ENCODE results near the gene CDH4. TPM values are rescaled to one million over a fixed set of nuclear protein-coding genes. Genes with fewer than 3 reads are reported as not detected.

CDH4 gene
- total RNA-seq, 1 experiment from 2014 or later: not detected

DNA sequence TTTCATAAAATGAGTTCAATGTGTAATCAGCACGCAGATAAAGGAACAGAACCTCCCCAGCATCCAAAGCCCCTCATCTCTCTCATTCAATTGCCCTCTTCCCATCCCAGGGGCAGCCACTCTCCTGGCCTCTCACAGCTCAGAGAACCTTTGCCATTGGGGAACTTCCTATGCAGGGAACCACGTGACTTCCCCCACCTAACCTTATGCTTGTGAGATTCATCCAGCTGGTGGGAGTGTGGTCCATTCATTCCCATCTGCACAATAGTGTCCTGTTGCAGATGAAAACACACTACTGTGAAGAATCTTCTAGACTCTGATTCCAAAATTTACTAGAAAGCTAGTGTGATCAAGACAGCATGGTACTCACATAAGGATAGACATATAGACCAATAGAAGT lies 299.3 kb downstream of the CDH4 start:
- peaks cover 2% of the 10 kb centered on the region; the same call in 1 of the 2 replicates for H3K27me3 ChIP-seq (ENCODE audit: control insufficient read depth, insufficient read depth, low read length)

DNA sequence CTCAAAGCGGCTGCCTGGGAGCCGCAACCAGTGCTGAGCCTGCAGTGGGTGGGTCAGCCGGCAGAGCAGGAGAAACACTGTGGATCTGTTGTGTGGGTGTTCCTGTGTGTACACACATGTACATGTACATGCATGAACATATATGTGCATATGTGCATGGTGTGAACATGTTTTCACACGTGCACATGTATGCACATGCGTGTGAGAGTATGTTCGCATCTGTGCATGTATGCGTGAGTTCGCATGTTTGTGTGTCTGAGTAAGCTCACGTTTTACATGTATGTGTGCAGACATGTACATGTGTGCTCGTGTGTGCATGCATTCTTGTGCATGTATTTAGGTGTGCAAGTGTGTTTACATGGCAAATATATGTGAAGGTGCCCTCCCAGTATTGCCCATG lies 302.6 kb downstream of the CDH4 start:
- ChIA-PET CTCF (no interaction called here), POLR2A (no interaction called here)
- in situ Hi-C loops (cut with HindIII; ENCODE audit: low pct_unique_long_range_greater_than_20kb, low sequenced_read_pairs) (no loop called here), intact Hi-C loops (cut with micrococcal nuclease; ENCODE audit: unreplicated experiment) (no loop called here)
- DNase-seq (ENCODE audit: low read depth, low spot score): no peak
- no peak overlapping the region for H3K4me3 ChIP-seq (ENCODE audit: low read depth in 2 of 2, low read length in 2 of 2)
- ATAC-seq: no peak
- H3K27me3 ChIP-seq (ENCODE audit: control insufficient read depth, insufficient read depth, low read length): no peaks in the 10 kb centered on the region; the same call in 1 of the 2 replicates
- TF ChIP-seq POLR2AphosphoS5 (IDR thresholded peaks at IDR 0.05; ENCODE audit: low read depth, low read length): no peak
- TF ChIP-seq TCF7L2 (IDR thresholded peaks at IDR 0.05; ENCODE audit: low read depth, low read length): no peak
- TF ChIP-seq, protein P1, sequence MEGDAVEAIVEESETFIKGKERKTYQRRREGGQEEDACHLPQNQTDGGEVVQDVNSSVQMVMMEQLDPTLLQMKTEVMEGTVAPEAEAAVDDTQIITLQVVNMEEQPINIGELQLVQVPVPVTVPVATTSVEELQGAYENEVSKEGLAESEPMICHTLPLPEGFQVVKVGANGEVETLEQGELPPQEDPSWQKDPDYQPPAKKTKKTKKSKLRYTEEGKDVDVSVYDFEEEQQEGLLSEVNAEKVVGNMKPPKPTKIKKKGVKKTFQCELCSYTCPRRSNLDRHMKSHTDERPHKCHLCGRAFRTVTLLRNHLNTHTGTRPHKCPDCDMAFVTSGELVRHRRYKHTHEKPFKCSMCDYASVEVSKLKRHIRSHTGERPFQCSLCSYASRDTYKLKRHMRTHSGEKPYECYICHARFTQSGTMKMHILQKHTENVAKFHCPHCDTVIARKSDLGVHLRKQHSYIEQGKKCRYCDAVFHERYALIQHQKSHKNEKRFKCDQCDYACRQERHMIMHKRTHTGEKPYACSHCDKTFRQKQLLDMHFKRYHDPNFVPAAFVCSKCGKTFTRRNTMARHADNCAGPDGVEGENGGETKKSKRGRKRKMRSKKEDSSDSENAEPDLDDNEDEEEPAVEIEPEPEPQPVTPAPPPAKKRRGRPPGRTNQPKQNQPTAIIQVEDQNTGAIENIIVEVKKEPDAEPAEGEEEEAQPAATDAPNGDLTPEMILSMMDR (IDR thresholded peaks at IDR 0.05): no peak
- TF ChIP-seq, protein P2, sequence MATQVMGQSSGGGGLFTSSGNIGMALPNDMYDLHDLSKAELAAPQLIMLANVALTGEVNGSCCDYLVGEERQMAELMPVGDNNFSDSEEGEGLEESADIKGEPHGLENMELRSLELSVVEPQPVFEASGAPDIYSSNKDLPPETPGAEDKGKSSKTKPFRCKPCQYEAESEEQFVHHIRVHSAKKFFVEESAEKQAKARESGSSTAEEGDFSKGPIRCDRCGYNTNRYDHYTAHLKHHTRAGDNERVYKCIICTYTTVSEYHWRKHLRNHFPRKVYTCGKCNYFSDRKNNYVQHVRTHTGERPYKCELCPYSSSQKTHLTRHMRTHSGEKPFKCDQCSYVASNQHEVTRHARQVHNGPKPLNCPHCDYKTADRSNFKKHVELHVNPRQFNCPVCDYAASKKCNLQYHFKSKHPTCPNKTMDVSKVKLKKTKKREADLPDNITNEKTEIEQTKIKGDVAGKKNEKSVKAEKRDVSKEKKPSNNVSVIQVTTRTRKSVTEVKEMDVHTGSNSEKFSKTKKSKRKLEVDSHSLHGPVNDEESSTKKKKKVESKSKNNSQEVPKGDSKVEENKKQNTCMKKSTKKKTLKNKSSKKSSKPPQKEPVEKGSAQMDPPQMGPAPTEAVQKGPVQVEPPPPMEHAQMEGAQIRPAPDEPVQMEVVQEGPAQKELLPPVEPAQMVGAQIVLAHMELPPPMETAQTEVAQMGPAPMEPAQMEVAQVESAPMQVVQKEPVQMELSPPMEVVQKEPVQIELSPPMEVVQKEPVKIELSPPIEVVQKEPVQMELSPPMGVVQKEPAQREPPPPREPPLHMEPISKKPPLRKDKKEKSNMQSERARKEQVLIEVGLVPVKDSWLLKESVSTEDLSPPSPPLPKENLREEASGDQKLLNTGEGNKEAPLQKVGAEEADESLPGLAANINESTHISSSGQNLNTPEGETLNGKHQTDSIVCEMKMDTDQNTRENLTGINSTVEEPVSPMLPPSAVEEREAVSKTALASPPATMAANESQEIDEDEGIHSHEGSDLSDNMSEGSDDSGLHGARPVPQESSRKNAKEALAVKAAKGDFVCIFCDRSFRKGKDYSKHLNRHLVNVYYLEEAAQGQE (IDR thresholded peaks at IDR 0.05; ENCODE audit: insufficient read depth in 1 of 2, low read depth in 2 of 2, low read length in 1 of 2): no peak
- TF ChIP-seq SIN3A (IDR thresholded peaks at IDR 0.05; ENCODE audit: borderline replicate concordance, insufficient read depth, low read depth, low read length): no peak
- no peaks in the 10 kb centered on the region for H3K36me3 ChIP-seq (ENCODE audit: control insufficient read depth, insufficient read depth, low read length)
- H3K4me1 ChIP-seq (ENCODE audit: control insufficient read depth, insufficient read depth, low read length): no peaks in the 10 kb centered on the region
- BruUV-seq (replicated peaks): no TSS peak
- no peak overlapping the region for H3K27ac ChIP-seq (ENCODE audit: low read length)
- no peaks in the 10 kb centered on the region for H3K9me3 ChIP-seq (ENCODE audit: control insufficient read depth, insufficient read depth, low read depth, low read length)

More for the DNA sequence above, 299.3 kb downstream of the CDH4 start:
- ChIA-PET POLR2A (no interaction called here), CTCF (no interaction called here)
- no TSS peak for BruUV-seq (replicated peaks)
- intact Hi-C loops (cut with micrococcal nuclease; ENCODE audit: unreplicated experiment): no loop called here
- Histone ChIP-seq H3K4me1 (ENCODE audit: control insufficient read depth, insufficient read depth, low read length) (no peaks in the 10 kb centered on the region), H3K27ac (ENCODE audit: low read length) (no peak overlapping the region), H3K4me3 (ENCODE audit: low read depth in 2 of 2, low read length in 2 of 2) (no peak overlapping the region), H3K9me3 (ENCODE audit: control insufficient read depth, insufficient read depth, low read depth, low read length) (no peaks in the 10 kb centered on the region), H3K36me3 (ENCODE audit: control insufficient read depth, insufficient read depth, low read length) (no peaks in the 10 kb centered on the region)
- no peak for ATAC-seq
- in situ Hi-C loops (cut with HindIII; ENCODE audit: low pct_unique_long_range_greater_than_20kb, low sequenced_read_pairs): no loop called here
- TF ChIP-seq SIN3A (IDR thresholded peaks at IDR 0.05; ENCODE audit: borderline replicate concordance, insufficient read depth, low read depth, low read length): no peak
- TF ChIP-seq POLR2AphosphoS5 (IDR thresholded peaks at IDR 0.05; ENCODE audit: low read depth, low read length): no peak
- no peak for TF ChIP-seq TCF7L2 (IDR thresholded peaks at IDR 0.05; ENCODE audit: low read depth, low read length)
- TF ChIP-seq, protein P1 (IDR thresholded peaks at IDR 0.05): no peak
- TF ChIP-seq, protein P2 (IDR thresholded peaks at IDR 0.05; ENCODE audit: insufficient read depth in 1 of 2, low read depth in 2 of 2, low read length in 1 of 2): no peak
- no peak for DNase-seq (ENCODE audit: low read depth, low spot score)
